Smooth muscle cell (in vitro differentiated cells): Measurements from ENCODE around the gene TAAR9. TPM values are rescaled to one million over a fixed set of nuclear protein-coding genes. Genes with fewer than 3 reads are reported as not detected.
"Not testable (repeated sequence)": the region's sequence is repeated elsewhere in the genome, so short reads cannot be mapped to it uniquely, and the experiment has no call there.

Experiments used
- DNase-seq: peaks from one replicate; lab custom pipeline; 2025; ENCODE audit not compliant: unreplicated experiment; lab: John Stamatoyannopoulos, UW
- H2AFZ ChIP-seq: fragments of 200-600 bp; sonication (generic); 2 replicates; pipeline ENCODE4 v1.6.0; 2016; ENCODE audit warnings: antibody characterized with exemption, low read depth, mild to moderate bottlenecking
- H3F3A ChIP-seq: fragments of 200-600 bp; sonication (generic); 2 replicates; pipeline ENCODE4 v1.6.0; 2017; ENCODE audit warnings: antibody characterized with exemption, low read depth
- H3K27ac ChIP-seq: fragments of 200-600 bp; sonication (generic); 2 replicates; pipeline ENCODE4 v1.5.1; 2016; ENCODE audit warnings: low read depth, mild to moderate bottlenecking
- H3K27me3 ChIP-seq: fragments of 200-600 bp; sonication (generic); 2 replicates; pipeline ENCODE4 v1.6.1; 2016; ENCODE audit warnings: low read depth, mild to moderate bottlenecking
- H3K36me3 ChIP-seq: fragments of 200-600 bp; sonication (generic); 2 replicates; pipeline ENCODE4 v1.5.1; 2016; ENCODE audit warnings: low read depth
- H3K4me1 ChIP-seq: fragments of 200-600 bp; sonication (generic); 2 replicates; pipeline ENCODE4 v1.5.1; 2016; ENCODE audit warnings: low read depth
- H3K4me2 ChIP-seq: fragments of 200-600 bp; sonication (generic); 2 replicates; pipeline ENCODE4 v1.6.0; 2016; ENCODE audit warnings: mild to moderate bottlenecking
- H3K4me3 ChIP-seq: fragments of 200-600 bp; sonication (generic); 2 replicates; pipeline ENCODE4 v1.5.1; 2016; ENCODE audit warnings: mild to moderate bottlenecking
- H3K79me2 ChIP-seq: fragments of 200-600 bp; sonication (generic); 2 replicates; pipeline ENCODE4 v1.6.0; 2016; ENCODE audit warnings: low read depth, mild to moderate bottlenecking
- H3K9ac ChIP-seq: fragments of 200-600 bp; sonication (generic); 2 replicates; pipeline ENCODE4 v1.6.0; 2016; ENCODE audit warnings: low read depth
- H3K9me3 ChIP-seq: fragments of 200-600 bp; sonication (generic); replicated peaks from 2 replicates; pipeline ENCODE4 v1.5.1; 2016; ENCODE audit warnings: low read depth
- H4K20me1 ChIP-seq: fragments of 200-600 bp; sonication (generic); 2 replicates; pipeline ENCODE4 v1.6.0; 2016; ENCODE audit warnings: low read depth
- CTCF ChIP-seq: fragments of 200-600 bp; sonication (generic); IDR thresholded peaks from 2 replicates; pipeline ENCODE4 v1.5.1; 2017; ENCODE audit warnings: borderline replicate concordance, mild to moderate bottlenecking, antibody characterized with exemption; ENCODE audit not compliant: insufficient read depth, poor library complexity, severe bottlenecking
- WGBS: methylation state at CpG from one replicate; pipeline ENCODE4 v1.1.7; 2016; ENCODE audit warnings: low lambda C conversion rate; 5-methylcytosine and 5-hydroxymethylcytosine counted together
- polyA plus RNA-seq: library from polyadenylated mRNA; unstranded; fragments of >200 nt; fragmentation: Nextera tagmentation; extraction: Ambion mirVana; gene quantifications from 2 replicates; pipeline ENCODE4 v1.2.1, GENCODE V29; 2016
- total RNA-seq: library from RNA; depleted of rRNA; stranded (reverse); fragments of >200 nt; gene quantifications from 2 replicates; pipeline ENCODE4 v1.2.3, GENCODE V29; 2014

Gene TAAR9
- total and polyA plus RNA-seq, 2 experiments from 2014 or later: not detected

GRCh38 chr6:132544826-132545225 is 6.7 kb downstream of the TAAR9 start:
- no peaks in the 10 kb centered on the region for H3K79me2 ChIP-seq
- no peak for DNase-seq

GRCh38 chr6:132548746-132549463 is 10.8 kb downstream of the TAAR9 start:
- Histone ChIP-seq H3K9ac (no peak overlapping the region), H3K27ac (no peak overlapping the region), H3K4me1 (no peaks in the 10 kb centered on the region), H3K4me3 (no peak overlapping the region), H3K79me2 (no peaks in the 10 kb centered on the region), H3K27me3 (no peaks in the 10 kb centered on the region), H3K36me3 (no peaks in the 10 kb centered on the region), H4K20me1 (no peaks in the 10 kb centered on the region), H3K4me2 (no peak overlapping the region), H2AFZ (no peak overlapping the region), H3K9me3 (no peaks in the 10 kb centered on the region), H3F3A (no peaks in the 10 kb centered on the region)
- 87% methylated on average over 4 of the region's 4 CpGs for WGBS
- DNase-seq: no peak
- TF ChIP-seq CTCF: no peak

More at GRCh38 chr6:132544826-132545225, 6.7 kb downstream of the TAAR9 start:
- no peak overlapping the region for H2AFZ ChIP-seq
- H3K4me3 ChIP-seq: no peak overlapping the region
- H3K4me2 ChIP-seq: no peak overlapping the region
- no peaks in the 10 kb centered on the region for H3F3A ChIP-seq
- no peaks in the 10 kb centered on the region for H4K20me1 ChIP-seq
- no peaks in the 10 kb centered on the region for H3K4me1 ChIP-seq
- H3K9ac ChIP-seq: no peak overlapping the region
- H3K9me3 ChIP-seq: no peaks in the 10 kb centered on the region
- peaks cover 11% of the 10 kb centered on the region for H3K27me3 ChIP-seq
- no peak for TF ChIP-seq CTCF
- H3K36me3 ChIP-seq: no peaks in the 10 kb centered on the region
- H3K27ac ChIP-seq: no peak overlapping the region

GRCh38 chr6:132551214-132551613 is 13.1 kb downstream of the TAAR9 start:
- Histone ChIP-seq H3K27ac (no peak overlapping the region), H3K9ac (no peak overlapping the region), H3K4me3 (no peak overlapping the region), H3K27me3 (no peaks in the 10 kb centered on the region), H3F3A (no peaks in the 10 kb centered on the region), H3K9me3 (no peaks in the 10 kb centered on the region), H3K36me3 (no peaks in the 10 kb centered on the region), H2AFZ (no peak overlapping the region), H3K4me2 (no peak overlapping the region), H3K4me1 (no peaks in the 10 kb centered on the region), H4K20me1 (no peaks in the 10 kb centered on the region), H3K79me2 (no peaks in the 10 kb centered on the region)
- 86% methylated on average over 4 of the region's 4 CpGs for WGBS
- TF ChIP-seq CTCF: no peak
- DNase-seq: no peak

- H2AFZ ChIP-seq: no peak within 1 kb of the TSS
- no peak for TF ChIP-seq CTCF
- no peaks in the 10 kb centered on the region for H4K20me1 ChIP-seq
- H3K27ac ChIP-seq: no peak within 1 kb of the TSS
- H3K36me3 ChIP-seq: no peaks in the 10 kb centered on the region
- WGBS: 91% methylated on average over 2 of the region's 2 CpGs
- H3K4me2 ChIP-seq: no peak within 1 kb of the TSS
- H3K9me3 ChIP-seq: no peaks in the 10 kb centered on the region
- H3K27me3 ChIP-seq: peaks cover 4% of the 10 kb centered on the region
- H3K4me3 ChIP-seq: no peak within 1 kb of the TSS
- H3K79me2 ChIP-seq: no peaks in the 10 kb centered on the region
- no peaks in the 10 kb centered on the region for H3F3A ChIP-seq
- no peak within 1 kb of the TSS for H3K9ac ChIP-seq
- no peaks in the 10 kb centered on the region for H3K4me1 ChIP-seq
- no peak for DNase-seq
Observed at GRCh38 chr6:132552372-132552771, 14.3 kb downstream of the TAAR9 start, which contains the start of gene TAAR8. Gene TAAR8, plus strand, starts transcription at chr6:132552672. Its CDS starts 21 bp downstream, at chr6:132552693.

- H3K36me3 ChIP-seq, H3F3A ChIP-seq, H4K20me1 ChIP-seq, H3K9ac ChIP-seq, H2AFZ ChIP-seq, H3K4me2 ChIP-seq, H3K79me2 ChIP-seq, H3K9me3 ChIP-seq, H3K4me1 ChIP-seq, DNase-seq, H3K4me3 ChIP-seq, H3K27ac ChIP-seq: not testable (repeated sequence)
- H3K27me3 ChIP-seq: peaks cover 13% of the 10 kb centered on the region
- WGBS: 86% methylated on average over 3 of the region's 3 CpGs
Observed at GRCh38 chr6:132560087-132560486, 22.0 kb downstream of the TAAR9 start.
